Tibial artery (tissue), 4 donors: ENCODE data around the gene UBA52.

Experiments used
- DNase-seq, 2 donors: peaks; one replicate each; pipeline ENCODE4 v3.0.0-alpha.2; 2019
- H3K27ac ChIP-seq, 2 donors: fragments of 200-600 bp; sonication (generic) in 1 of 2; 1 replicate in 1 of 2; 2 replicates in 1 of 2; pipeline ENCODE4 v1.5.1; 2018 to 2019; ENCODE audit warnings: mild to moderate bottlenecking in 1 of 2
- H3K27me3 ChIP-seq, 2 donors: fragments of 200-600 bp; sonication (generic) in 1 of 2; one replicate each; pipeline versions ENCODE4 v1.5.1 to v1.6.0; 2016 to 2019
- H3K36me3 ChIP-seq, 3 donors: fragments of 200-600 bp; sonication (generic) in 2 of 3; one replicate each; pipeline ENCODE4 v1.5.1; 2016 to 2019; ENCODE audit warnings: mild to moderate bottlenecking in 2 of 3
- H3K4me1 ChIP-seq, 4 donors: fragments of 200-600 bp; sonication (generic) in 2 of 4; 1 replicate in 3 of 4; 2 replicates in 1 of 4; pipeline ENCODE4 v1.5.1; 2016 to 2019
- H3K4me3 ChIP-seq, 2 donors: fragments of 200-600 bp; sonication (generic) in 1 of 2; 1 replicate in 1 of 2; 2 replicates in 1 of 2; pipeline ENCODE4 v1.5.1; 2018 to 2019; ENCODE audit warnings: mild to moderate bottlenecking in 2 of 2
- H3K9me3 ChIP-seq, 3 donors: fragments of 200-600 bp; sonication (generic) in 1 of 3; one replicate each; pipeline ENCODE4 v1.5.1; 2016 to 2019
- intact Hi-C: fragments of 100-400 bp; cut with DNase I; formaldehyde crosslinking; loops from one replicate; pipeline ENCODE4 v1.15.0; 2023; ENCODE audit warnings: low total_unique reads
- TF ChIP-seq, protein P1 (sequence below), 2 experiments: fragments of 200-600 bp in 1 of 2; fragments of 450-650 bp in 1 of 2; IDR thresholded peaks; one replicate each; pipeline ENCODE4 v1.5.1; 2017 to 2019; ENCODE audit warnings: antibody characterized with exemption in 2 of 2, mild to moderate bottlenecking in 1 of 2, moderate library complexity in 1 of 2

Gene UBA52

DNA sequence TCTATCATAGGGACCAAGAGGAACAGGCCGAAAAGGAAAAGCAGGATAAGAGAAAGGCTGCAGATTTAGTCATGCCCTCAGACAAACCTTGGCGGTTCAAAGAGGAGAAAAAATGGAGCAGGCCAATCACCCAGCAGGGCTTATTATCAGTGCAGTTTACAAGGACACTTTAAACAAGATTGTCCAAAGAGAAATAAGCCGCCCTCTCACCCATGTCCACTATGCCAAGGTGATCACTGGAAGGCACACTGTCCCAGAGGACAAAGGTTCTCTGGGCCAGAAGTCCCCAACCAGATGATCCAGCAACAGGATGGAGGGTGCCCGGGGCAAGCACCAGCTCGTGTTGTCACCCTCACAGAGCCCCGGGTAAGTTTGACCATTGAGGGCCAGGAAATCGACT is 8.7 kb downstream of the UBA52 start:
- intact Hi-C loops, result loop anchor here (5.0 kb wide), 1 partner anchor 128 kb away; no protein-coding TSS in a partner anchor
- H3K27ac ChIP-seq, result no peak overlapping the region
- DNase-seq, result no peak
- no peaks in the 10 kb centered on the region for H3K4me1 ChIP-seq
- H3K27me3 ChIP-seq, result no peaks in the 10 kb centered on the region
- TF ChIP-seq, protein P1, sequence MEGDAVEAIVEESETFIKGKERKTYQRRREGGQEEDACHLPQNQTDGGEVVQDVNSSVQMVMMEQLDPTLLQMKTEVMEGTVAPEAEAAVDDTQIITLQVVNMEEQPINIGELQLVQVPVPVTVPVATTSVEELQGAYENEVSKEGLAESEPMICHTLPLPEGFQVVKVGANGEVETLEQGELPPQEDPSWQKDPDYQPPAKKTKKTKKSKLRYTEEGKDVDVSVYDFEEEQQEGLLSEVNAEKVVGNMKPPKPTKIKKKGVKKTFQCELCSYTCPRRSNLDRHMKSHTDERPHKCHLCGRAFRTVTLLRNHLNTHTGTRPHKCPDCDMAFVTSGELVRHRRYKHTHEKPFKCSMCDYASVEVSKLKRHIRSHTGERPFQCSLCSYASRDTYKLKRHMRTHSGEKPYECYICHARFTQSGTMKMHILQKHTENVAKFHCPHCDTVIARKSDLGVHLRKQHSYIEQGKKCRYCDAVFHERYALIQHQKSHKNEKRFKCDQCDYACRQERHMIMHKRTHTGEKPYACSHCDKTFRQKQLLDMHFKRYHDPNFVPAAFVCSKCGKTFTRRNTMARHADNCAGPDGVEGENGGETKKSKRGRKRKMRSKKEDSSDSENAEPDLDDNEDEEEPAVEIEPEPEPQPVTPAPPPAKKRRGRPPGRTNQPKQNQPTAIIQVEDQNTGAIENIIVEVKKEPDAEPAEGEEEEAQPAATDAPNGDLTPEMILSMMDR (IDR thresholded peaks at IDR 0.05), result no peak
- no peak overlapping the region for H3K4me3 ChIP-seq
- peaks cover 13 to 24% (median 21%) of the 10 kb centered on the region in 3 donors for H3K36me3 ChIP-seq
- no peaks in the 10 kb centered on the region for H3K9me3 ChIP-seq

DNA sequence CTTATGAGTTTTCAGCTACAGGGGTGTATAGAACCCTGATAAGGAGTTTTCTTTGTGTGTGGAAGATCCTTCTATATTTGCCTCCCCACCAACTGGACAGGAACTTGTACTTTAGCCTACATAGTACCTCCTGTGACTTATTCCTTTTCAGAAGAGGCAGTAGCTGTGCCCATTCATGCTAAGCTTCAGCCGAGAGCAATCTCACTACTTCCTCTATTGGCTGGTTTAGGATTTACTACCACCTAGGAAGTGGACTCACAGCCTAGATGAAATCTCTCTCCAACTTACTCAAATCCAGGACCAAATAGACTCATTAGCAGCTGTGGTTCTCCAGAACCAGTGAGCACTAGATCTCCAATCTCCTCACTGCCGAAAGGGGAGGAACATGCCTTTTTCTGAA is 14.6 kb downstream of the UBA52 start:
- peaks cover 0 to 10% (median 0%) of the 10 kb centered on the region in 3 donors for H3K36me3 ChIP-seq
- intact Hi-C loops, result no loop called here
- TF ChIP-seq, protein P1 (IDR thresholded peaks at IDR 0.05), result no peak
- peak overlapping the region in 1 of 2 donors; percentile 4 for H3K27ac ChIP-seq
- no peak overlapping the region for H3K4me3 ChIP-seq
- peaks cover 0 to 24% (median 17%) of the 10 kb centered on the region in 4 donors for H3K4me1 ChIP-seq
- no peaks in the 10 kb centered on the region for H3K27me3 ChIP-seq
- no peak for DNase-seq
- H3K9me3 ChIP-seq, result no peaks in the 10 kb centered on the region

DNA sequence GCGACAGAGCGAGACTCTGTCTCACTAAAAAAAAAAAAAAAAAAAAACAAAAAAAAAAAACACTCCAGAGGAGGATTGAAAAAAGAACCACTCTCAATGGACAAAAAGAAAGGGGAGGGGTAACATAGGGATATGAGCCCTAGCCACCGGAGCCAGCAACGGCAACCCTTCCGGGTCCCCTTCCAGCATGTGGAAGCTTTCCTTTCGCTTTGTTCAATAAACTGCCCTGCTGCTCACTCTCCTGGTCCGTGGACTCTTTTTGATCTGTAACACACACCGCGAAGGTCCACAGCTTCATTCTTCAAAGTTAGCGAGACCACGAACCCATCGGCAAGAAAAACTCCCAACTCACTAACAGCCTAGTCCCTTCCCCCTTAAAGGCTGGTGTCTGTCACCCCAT is 15.9 kb downstream of the UBA52 start:
- peaks cover 0 to 20% (median 0%) of the 10 kb centered on the region in 3 donors for H3K36me3 ChIP-seq
- no peaks in the 10 kb centered on the region for H3K27me3 ChIP-seq
- intact Hi-C loops, result no loop called here
- DNase-seq, result no peak
- H3K4me1 ChIP-seq, result peaks cover 0 to 24% (median 17%) of the 10 kb centered on the region in 4 donors
- TF ChIP-seq, protein P1 (IDR thresholded peaks at IDR 0.05), result no peak
- H3K4me3 ChIP-seq, result no peak overlapping the region
- peak overlapping the region in 1 of 2 donors; percentile 84 for H3K27ac ChIP-seq
- H3K9me3 ChIP-seq, result no peaks in the 10 kb centered on the region

DNA sequence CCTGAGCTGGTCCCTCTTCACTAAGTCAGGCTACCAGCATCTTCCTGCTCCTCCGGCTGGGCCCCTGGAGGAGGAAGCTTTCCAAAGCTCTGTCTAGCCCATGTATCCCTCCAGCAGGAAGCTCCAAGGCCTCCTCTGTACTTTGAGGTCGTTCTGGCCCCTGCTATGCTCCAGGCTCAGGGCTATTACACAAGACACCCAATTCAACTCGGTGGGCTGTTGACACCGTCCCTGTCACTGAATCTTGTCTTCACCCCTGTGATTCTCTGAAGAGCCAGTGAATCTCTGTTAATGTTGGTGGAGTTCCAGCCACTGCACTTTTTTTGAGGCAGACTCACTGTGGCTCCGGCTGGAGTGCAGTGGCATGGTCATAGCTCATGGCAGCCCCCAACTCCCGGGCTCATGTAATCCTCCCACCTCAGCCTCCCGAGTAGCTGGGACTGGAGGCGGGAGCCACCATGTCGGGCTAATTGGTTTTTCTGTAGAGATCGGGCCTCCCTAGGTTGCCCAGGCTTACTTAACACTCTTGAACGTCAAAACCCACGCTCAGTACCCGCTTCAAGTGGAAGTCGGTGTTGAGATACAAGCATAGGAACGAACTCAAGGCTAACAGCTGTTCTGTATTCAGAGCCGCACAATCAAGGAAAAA is 16.4 kb downstream of the UBA52 start:
- no peak for DNase-seq
- Histone ChIP-seq H3K9me3 (no peaks in the 10 kb centered on the region), H3K27ac (peak overlapping the region; percentile 77 to 84), H3K4me3 (peak overlapping the region; percentile 72 to 75), H3K4me1 (peaks cover 0 to 24% (median 17%) of the 10 kb centered on the region in 4 donors), H3K36me3 (peaks cover 0 to 20% (median 0%) of the 10 kb centered on the region in 3 donors), H3K27me3 (no peaks in the 10 kb centered on the region)
- intact Hi-C loops, result no loop called here
- TF ChIP-seq, protein P1 (IDR thresholded peaks at IDR 0.05), result no peak

DNA sequence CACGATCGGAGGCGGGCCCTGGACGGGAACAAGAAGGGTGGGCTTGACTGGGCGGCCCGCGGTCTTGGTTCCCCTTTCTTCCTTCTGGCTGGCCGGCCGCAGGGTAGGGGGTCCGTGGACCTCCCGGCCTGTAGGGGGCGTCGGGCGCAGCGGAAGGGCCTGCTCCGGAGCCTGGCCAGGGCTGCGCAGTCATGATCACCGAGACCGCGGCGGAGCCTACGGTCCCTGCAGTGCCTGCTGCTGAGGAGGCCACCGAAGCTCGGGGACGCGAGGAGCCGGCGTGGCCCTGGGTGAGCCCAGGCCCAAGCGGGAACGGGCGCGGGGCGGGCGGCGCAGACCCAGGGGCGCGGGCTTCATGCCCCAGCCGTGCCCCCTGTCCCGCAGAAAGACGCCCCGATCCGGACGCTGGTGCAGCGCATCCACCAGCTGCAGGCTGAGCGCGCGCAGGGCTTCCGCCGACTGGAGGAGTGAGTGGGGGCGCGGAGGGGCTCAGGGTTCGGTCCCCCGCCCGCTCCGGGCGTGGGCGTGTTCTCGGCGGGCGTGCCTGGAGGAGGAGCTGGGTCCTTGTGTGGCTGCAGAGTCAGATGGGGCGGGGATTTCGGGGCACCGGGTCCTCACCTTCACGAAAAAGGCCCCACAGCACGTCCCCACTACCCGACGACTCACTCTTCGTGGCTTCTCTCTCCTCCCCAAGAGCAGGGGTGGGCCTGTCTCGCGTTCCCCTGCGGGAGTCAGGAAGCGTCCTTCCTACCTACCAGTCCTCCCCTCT is 17.1 kb downstream of the UBA52 start, which contains the start of gene REX1BD:
Gene REX1BD, plus strand, starts transcription at position 188 of the 769 bp plus-strand sequence. Its CDS starts 4 bp downstream, at position 192.
- peak within 1 kb of the TSS; percentile 77 to 84 for H3K27ac ChIP-seq
- peaks cover 0 to 25% (median 18%) of the 10 kb centered on the region in 4 donors for H3K4me1 ChIP-seq
- H3K36me3 ChIP-seq, result peaks cover 0 to 20% (median 0%) of the 10 kb centered on the region in 3 donors
- intact Hi-C loops, result no loop called here
- peak within 1 kb of the TSS; percentile 72 to 75 for H3K4me3 ChIP-seq
- TF ChIP-seq, protein P1 (IDR thresholded peaks at IDR 0.05), result peak; percentile 85 to 88
- H3K27me3 ChIP-seq, result no peaks in the 10 kb centered on the region
- DNase-seq, result peak; percentile 84 to 91
- H3K9me3 ChIP-seq, result no peaks in the 10 kb centered on the region
